H1 (cell line): ENCODE data around the gene MAPKAP1.

Source experiments
- GTF2F1 ChIP-seq: IDR thresholded peaks from 2 replicates; pipeline ENCODE4 v1.6.1; 2012; ENCODE audit warnings: low read depth, low read length, improper control_type of control experiment, borderline replicate concordance
- JUND ChIP-seq: IDR thresholded peaks from 2 replicates; pipeline ENCODE4 v1.6.1; 2011; ENCODE audit warnings: mild to moderate bottlenecking, improper control_type of control experiment, low read length
- SP1 ChIP-seq: IDR thresholded peaks from 2 replicates; pipeline ENCODE4 v1.6.1; 2011; ENCODE audit warnings: low read depth, low read length

DNA sequence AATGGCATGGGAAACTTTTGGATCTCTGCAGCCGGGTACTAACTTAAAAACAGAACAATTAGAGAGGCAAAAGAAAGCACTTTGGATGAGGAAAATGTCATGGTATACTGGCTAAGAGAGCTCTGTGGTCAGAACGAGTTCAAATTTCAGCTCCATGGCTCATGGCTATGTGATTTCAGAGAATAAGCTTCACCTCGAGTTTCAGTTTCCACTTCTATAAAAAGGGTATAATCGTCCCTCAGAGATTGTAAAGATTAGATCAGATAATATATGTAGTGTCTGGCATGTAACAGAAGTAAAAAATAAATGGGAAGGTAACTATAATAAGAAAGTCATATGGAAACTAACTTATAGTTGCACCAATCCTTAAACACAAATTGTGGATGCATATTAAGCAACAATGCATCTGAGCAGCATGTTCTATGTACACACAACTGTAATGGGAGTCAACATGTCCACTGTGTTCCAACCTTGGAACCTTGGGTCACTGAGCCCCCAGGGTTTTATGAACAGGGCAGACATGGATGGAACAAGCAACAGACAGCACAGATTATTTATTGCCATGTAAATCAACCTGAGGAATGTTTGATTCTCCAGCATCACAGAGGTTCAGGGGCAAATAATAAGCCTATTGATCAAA lies 145.4 kb downstream of the MAPKAP1 start:
- no peak for TF ChIP-seq GTF2F1
- no peak for TF ChIP-seq SP1
- TF ChIP-seq JUND: no peak
